HepG2 (cell line): ENCODE results near the gene ASB8.

ENCODE experiments used
- MED1 ChIP-seq: sonication (generic); formaldehyde crosslinking; IDR thresholded peaks from 2 replicates; pipeline ENCODE4 v1.4.0; 2020; ENCODE audit warnings: missing genetic modification reagents
- POLR2A ChIP-seq, 2 experiments: IDR thresholded peaks; 2 replicates each; pipeline ENCODE4 v1.6.1; 2011; ENCODE audit warnings: low read depth in 2 of 2, low read length in 2 of 2, mild to moderate bottlenecking in 1 of 2, moderate library complexity in 1 of 2; ENCODE audit not compliant: insufficient read depth in 1 of 2
- POLR2G ChIP-seq: fragments of 200-400 bp; formaldehyde crosslinking; IDR thresholded peaks from 2 replicates; pipeline ENCODE4 v1.6.1; 2018; ENCODE audit warnings: mild to moderate bottlenecking, low read depth, low read length, moderate library complexity
- RAD21 ChIP-seq: fragments of 450-650 bp; formaldehyde crosslinking; IDR thresholded peaks from 2 replicates; pipeline ENCODE4 v1.5.0; 2020; ENCODE audit warnings: mild to moderate bottlenecking
- ZNF136 ChIP-seq: sonication (generic); formaldehyde crosslinking; IDR thresholded peaks from 2 replicates; pipeline ENCODE4 v1.8.1; 2022; ENCODE audit warnings: low read depth, mild to moderate bottlenecking, moderate library complexity, missing genetic modification reagents
- TF ChIP-seq, protein P1 (sequence below): sonication (generic); formaldehyde crosslinking; IDR thresholded peaks from 2 replicates; pipeline ENCODE4 v1.4.0; 2020; ENCODE audit warnings: missing genetic modification reagents, borderline replicate concordance
- TF ChIP-seq, protein P2 (sequence below): sonication (generic); formaldehyde crosslinking; IDR thresholded peaks from 2 replicates; pipeline ENCODE4 v1.5.0; 2020; ENCODE audit warnings: mild to moderate bottlenecking, missing genetic modification reagents, moderate library complexity
- TF ChIP-seq, protein P3 (sequence below): sonication (generic); formaldehyde crosslinking; IDR thresholded peaks from 2 replicates; pipeline ENCODE4 v1.5.0; 2020; ENCODE audit warnings: mild to moderate bottlenecking, missing genetic modification reagents, borderline replicate concordance

DNA sequence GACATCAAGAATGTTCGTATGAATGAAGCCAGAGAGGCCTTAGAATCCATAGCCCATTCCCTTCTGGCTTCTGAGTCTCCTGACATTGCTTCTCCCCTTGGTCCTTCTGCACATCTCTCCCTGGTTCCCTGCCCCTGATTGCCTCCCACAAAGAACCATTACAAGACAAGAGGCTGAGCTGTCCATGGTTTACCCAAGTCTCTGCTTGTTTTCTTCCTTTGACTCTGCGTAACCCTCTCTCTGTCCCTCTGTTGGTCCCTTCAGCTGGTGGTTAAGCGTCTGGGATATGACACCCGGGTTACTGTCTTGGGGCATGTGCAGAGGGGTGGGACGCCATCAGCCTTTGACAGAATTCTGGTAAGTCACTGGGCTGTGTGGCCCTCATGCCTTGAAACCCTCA is 22.3 kb downstream of the ASB8 start:
- TF ChIP-seq POLR2A (IDR thresholded peaks at IDR 0.05; ENCODE audit: insufficient read depth in 1 of 2, low read depth in 2 of 2, low read length in 2 of 2) (no peak), ZNF136 (CRISPR knock-in tag) (no peak), POLR2G (no peak), RAD21 (CRISPR knock-in tag) (no peak), MED1 (CRISPR knock-in tag) (no peak)
- TF ChIP-seq, protein P1, sequence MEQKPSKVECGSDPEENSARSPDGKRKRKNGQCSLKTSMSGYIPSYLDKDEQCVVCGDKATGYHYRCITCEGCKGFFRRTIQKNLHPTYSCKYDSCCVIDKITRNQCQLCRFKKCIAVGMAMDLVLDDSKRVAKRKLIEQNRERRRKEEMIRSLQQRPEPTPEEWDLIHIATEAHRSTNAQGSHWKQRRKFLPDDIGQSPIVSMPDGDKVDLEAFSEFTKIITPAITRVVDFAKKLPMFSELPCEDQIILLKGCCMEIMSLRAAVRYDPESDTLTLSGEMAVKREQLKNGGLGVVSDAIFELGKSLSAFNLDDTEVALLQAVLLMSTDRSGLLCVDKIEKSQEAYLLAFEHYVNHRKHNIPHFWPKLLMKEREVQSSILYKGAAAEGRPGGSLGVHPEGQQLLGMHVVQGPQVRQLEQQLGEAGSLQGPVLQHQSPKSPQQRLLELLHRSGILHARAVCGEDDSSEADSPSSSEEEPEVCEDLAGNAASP (CRISPR knock-in tag): no peak
- TF ChIP-seq, protein P2, sequence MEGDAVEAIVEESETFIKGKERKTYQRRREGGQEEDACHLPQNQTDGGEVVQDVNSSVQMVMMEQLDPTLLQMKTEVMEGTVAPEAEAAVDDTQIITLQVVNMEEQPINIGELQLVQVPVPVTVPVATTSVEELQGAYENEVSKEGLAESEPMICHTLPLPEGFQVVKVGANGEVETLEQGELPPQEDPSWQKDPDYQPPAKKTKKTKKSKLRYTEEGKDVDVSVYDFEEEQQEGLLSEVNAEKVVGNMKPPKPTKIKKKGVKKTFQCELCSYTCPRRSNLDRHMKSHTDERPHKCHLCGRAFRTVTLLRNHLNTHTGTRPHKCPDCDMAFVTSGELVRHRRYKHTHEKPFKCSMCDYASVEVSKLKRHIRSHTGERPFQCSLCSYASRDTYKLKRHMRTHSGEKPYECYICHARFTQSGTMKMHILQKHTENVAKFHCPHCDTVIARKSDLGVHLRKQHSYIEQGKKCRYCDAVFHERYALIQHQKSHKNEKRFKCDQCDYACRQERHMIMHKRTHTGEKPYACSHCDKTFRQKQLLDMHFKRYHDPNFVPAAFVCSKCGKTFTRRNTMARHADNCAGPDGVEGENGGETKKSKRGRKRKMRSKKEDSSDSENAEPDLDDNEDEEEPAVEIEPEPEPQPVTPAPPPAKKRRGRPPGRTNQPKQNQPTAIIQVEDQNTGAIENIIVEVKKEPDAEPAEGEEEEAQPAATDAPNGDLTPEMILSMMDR (CRISPR knock-in tag): no peak
- TF ChIP-seq, protein P3, sequence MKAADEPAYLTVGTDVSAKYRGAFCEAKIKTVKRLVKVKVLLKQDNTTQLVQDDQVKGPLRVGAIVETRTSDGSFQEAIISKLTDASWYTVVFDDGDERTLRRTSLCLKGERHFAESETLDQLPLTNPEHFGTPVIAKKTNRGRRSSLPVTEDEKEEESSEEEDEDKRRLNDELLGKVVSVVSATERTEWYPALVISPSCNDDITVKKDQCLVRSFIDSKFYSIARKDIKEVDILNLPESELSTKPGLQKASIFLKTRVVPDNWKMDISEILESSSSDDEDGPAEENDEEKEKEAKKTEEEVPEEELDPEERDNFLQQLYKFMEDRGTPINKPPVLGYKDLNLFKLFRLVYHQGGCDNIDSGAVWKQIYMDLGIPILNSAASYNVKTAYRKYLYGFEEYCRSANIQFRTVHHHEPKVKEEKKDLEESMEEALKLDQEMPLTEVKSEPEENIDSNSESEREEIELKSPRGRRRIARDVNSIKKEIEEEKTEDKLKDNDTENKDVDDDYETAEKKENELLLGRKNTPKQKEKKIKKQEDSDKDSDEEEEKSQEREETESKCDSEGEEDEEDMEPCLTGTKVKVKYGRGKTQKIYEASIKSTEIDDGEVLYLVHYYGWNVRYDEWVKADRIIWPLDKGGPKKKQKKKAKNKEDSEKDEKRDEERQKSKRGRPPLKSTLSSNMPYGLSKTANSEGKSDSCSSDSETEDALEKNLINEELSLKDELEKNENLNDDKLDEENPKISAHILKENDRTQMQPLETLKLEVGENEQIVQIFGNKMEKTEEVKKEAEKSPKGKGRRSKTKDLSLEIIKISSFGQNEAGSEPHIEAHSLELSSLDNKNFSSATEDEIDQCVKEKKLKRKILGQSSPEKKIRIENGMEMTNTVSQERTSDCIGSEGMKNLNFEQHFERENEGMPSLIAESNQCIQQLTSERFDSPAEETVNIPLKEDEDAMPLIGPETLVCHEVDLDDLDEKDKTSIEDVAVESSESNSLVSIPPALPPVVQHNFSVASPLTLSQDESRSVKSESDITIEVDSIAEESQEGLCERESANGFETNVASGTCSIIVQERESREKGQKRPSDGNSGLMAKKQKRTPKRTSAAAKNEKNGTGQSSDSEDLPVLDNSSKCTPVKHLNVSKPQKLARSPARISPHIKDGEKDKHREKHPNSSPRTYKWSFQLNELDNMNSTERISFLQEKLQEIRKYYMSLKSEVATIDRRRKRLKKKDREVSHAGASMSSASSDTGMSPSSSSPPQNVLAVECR (CRISPR knock-in tag): no peak
